BLaER1 treated with 17β-estradiol and CSF1 and Interleukin-3, amounts not matched to agents 10 nM and 100 nM (cell line): Measurements from ENCODE around the gene PYROXD2.

Source experiments
- H3K27ac ChIP-seq, 11 experiments: shearing (Covaris generic); formaldehyde crosslinking; 2 replicates each; pipeline ENCODE4 v1.8.1; 2022
- H3K27me3 ChIP-seq, 11 experiments: shearing (Covaris generic); formaldehyde crosslinking; 2 replicates each; pipeline ENCODE4 v1.8.1; 2022
- H3K36me3 ChIP-seq, 11 experiments: shearing (Covaris generic); formaldehyde crosslinking; 2 replicates each; pipeline ENCODE4 v1.8.1; 2022
- H3K4me1 ChIP-seq, 10 experiments: shearing (Covaris generic); formaldehyde crosslinking; 2 replicates each; pipeline ENCODE4 v1.8.1; 2022
- H3K4me2 ChIP-seq, 11 experiments: shearing (Covaris generic); formaldehyde crosslinking; 2 replicates each; pipeline ENCODE4 v1.8.1; 2022
- H3K4me3 ChIP-seq, 10 experiments: shearing (Covaris generic); formaldehyde crosslinking; 2 replicates each; pipeline ENCODE4 v1.8.1; 2022
- H3K9ac ChIP-seq, 11 experiments: shearing (Covaris generic); formaldehyde crosslinking; 2 replicates each; pipeline ENCODE4 v1.8.1; 2022
- H3K9me3 ChIP-seq, 11 experiments: shearing (Covaris generic); formaldehyde crosslinking; replicated peaks in 1 of 11; 2 replicates each; pipeline ENCODE4 v1.8.1; 2022
- H4K20me1 ChIP-seq, 11 experiments: shearing (Covaris generic); formaldehyde crosslinking; 2 replicates each; pipeline ENCODE4 v1.8.1; 2022
- Cebpa-rat ChIP-seq, 11 experiments: shearing (Covaris generic); IDR thresholded peaks; 2 replicates each; pipeline ENCODE4 v1.8.1; 2022

PYROXD2 gene

DNA sequence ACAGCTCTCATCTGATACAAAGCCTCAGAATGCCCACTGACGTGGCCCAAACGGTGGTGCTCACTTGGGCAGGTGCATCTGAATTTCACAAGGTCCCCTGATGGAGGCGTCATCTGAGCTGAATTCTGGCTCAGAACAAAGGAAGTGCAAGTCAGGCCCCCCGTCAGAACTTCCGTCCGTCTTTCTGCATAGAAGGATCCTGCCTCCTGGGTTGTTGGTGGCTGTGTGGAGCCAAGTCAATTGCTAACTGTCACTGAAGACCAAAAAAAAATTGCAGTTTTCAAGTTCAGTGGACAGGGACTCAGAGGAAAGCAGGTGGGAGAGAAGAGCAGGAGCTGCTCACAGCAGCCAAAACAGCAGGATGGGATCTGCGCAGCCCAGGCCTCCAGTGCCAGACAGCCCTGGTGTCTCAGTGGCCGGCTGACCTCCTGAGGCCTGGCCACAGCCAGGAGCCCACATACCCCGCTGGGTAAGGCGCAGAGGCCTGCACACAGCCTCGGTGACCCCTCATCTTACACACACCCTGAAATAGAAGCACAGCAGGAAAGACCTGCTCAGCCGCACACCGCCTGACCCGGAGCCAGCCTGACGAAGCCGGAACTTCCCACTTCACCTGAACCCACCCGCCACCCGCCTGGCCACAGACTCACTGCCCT, 49.4 kb downstream of the PYROXD2 start:
- TF ChIP-seq Cebpa-rat (IDR thresholded peaks at IDR 0.05), result no peak
- no peak overlapping the region for H3K4me3 ChIP-seq
- no peaks in the 10 kb centered on the region for H3K27me3 ChIP-seq
- H3K36me3 ChIP-seq, result no peaks in the 10 kb centered on the region
- H3K4me1 ChIP-seq, result peaks cover 2 to 33% (median 22%) of the 10 kb centered on the region in 10 experiments; a peak in 18 of 20 replicates
- no peak overlapping the region for H3K9ac ChIP-seq
- H3K9me3 ChIP-seq, result no peaks in the 10 kb centered on the region
- H3K27ac ChIP-seq, result no peak overlapping the region
- no peaks in the 10 kb centered on the region for H4K20me1 ChIP-seq
- peak overlapping the region in 6 of 11 experiments; percentile 3 to 33 (median 21); a peak in 6 of 22 replicates for H3K4me2 ChIP-seq

- H3K36me3 ChIP-seq, result no peaks in the 10 kb centered on the region
- H3K9ac ChIP-seq, result no peak overlapping the region
- H3K4me3 ChIP-seq, result no peak overlapping the region
- no peak for TF ChIP-seq Cebpa-rat (IDR thresholded peaks at IDR 0.05)
- H3K4me2 ChIP-seq, result peak overlapping the region in 8 of 11 experiments; percentile 3 to 33 (median 23); a peak in 11 of 22 replicates
- no peaks in the 10 kb centered on the region for H4K20me1 ChIP-seq
- peaks cover 0 to 29% (median 19%) of the 10 kb centered on the region in 10 experiments; a peak in 17 of 20 replicates for H3K4me1 ChIP-seq
- no peaks in the 10 kb centered on the region for H3K9me3 ChIP-seq
- no peak overlapping the region for H3K27ac ChIP-seq
- no peaks in the 10 kb centered on the region for H3K27me3 ChIP-seq
Observed at GRCh38 chr10:98364432-98365102, 50.4 kb downstream of the PYROXD2 start.

DNA sequence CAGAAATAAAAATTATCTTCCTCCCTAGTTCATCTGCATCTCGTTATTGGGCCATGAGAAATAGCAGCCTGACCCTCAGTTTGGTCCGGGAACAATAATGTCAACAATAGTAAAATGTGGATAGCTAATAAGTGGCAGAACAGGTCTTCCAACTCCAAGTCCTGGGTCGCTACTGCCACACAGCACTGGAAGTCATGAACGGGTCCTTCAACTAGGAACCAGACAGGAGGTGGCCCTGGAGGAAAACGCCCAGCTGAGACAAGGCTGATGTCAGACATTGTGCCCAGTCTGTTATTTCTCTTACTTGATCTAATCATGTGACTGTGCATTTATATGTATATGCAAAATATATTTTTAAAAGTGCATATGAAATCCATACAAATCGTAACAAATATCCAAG, 51.8 kb downstream of the PYROXD2 start:
- peaks cover 0 to 29% (median 19%) of the 10 kb centered on the region in 10 experiments; a peak in 17 of 20 replicates for H3K4me1 ChIP-seq
- no peak overlapping the region for H3K27ac ChIP-seq
- H3K4me2 ChIP-seq, result no peak overlapping the region
- H3K27me3 ChIP-seq, result no peaks in the 10 kb centered on the region
- no peaks in the 10 kb centered on the region for H3K36me3 ChIP-seq
- no peaks in the 10 kb centered on the region for H3K9me3 ChIP-seq
- TF ChIP-seq Cebpa-rat (IDR thresholded peaks at IDR 0.05), result no peak
- no peak overlapping the region for H3K4me3 ChIP-seq
- H4K20me1 ChIP-seq, result no peaks in the 10 kb centered on the region
- H3K9ac ChIP-seq, result no peak overlapping the region

DNA sequence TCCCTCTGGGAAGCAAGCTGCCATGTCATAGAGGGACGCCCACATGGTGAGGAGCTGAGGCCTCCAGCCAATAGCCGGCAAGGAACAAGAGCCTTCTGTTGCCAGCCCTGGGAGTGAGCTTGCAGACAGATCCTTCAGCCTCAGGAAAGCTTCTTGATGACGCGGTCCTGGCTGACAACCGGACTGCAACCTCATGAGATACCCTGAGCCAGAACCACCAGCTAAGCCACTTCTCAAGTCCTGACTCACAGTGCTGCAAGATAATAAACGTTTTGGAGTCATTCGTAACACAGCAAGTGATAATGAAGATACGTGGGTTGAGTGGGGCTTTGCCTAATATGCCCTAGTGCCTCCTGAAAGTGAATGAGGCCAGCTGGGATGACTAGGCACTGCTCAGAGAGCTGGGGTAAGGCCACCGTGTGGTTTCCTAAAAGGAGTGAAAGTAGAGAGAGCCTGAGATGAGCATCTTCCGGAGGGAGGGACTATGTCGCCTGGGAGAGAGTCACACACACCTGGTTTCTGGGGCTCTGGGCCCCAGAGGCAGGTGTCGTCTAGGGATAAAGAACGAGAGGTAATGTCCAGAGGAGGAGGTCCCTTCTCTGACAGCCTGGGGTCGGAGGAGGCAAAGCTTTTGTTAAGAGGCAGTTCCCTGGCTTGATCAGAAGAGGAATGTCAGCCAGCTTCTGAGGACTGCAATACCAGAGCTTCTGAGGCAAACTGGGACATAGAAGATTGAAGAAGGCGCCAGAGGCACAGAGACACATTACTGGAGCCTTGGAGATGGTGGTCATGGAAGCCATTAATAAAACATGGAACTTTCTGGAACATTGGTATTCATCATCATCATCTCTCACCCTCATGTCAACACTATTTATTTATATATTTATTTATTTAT, 53.6 kb downstream of the PYROXD2 start:
- H3K4me2 ChIP-seq, result peak overlapping the region in 6 of 11 experiments; percentile 2 to 38 (median 22); a peak in 7 of 22 replicates
- no peak overlapping the region for H3K27ac ChIP-seq
- H3K9ac ChIP-seq, result no peak overlapping the region

GRCh38 chr10:98357194-98357822, 57.7 kb downstream of the PYROXD2 start:
- no peak overlapping the region for H3K4me2 ChIP-seq
- H3K4me1 ChIP-seq, result peaks cover 11 to 30% (median 17%) of the 10 kb centered on the region in 10 experiments; a peak in 19 of 20 replicates
- no peak overlapping the region for H3K4me3 ChIP-seq
- no peaks in the 10 kb centered on the region for H3K9me3 ChIP-seq
- TF ChIP-seq Cebpa-rat (IDR thresholded peaks at IDR 0.05), result no peak
- no peaks in the 10 kb centered on the region for H4K20me1 ChIP-seq
- no peak overlapping the region for H3K9ac ChIP-seq
- H3K36me3 ChIP-seq, result no peaks in the 10 kb centered on the region
- H3K27ac ChIP-seq, result no peak overlapping the region
- H3K27me3 ChIP-seq, result no peaks in the 10 kb centered on the region

More for the DNA sequence above, 53.6 kb downstream of the PYROXD2 start:
- TF ChIP-seq Cebpa-rat (IDR thresholded peaks at IDR 0.05), result no peak
- Histone ChIP-seq H3K9me3 (no peaks in the 10 kb centered on the region), H3K36me3 (no peaks in the 10 kb centered on the region), H3K4me1 (peaks cover 0 to 29% (median 19%) of the 10 kb centered on the region in 10 experiments; a peak in 17 of 20 replicates), H3K4me3 (no peak overlapping the region), H3K27me3 (no peaks in the 10 kb centered on the region), H4K20me1 (no peaks in the 10 kb centered on the region)

- no peak overlapping the region for H3K4me3 ChIP-seq
- peak overlapping the region in 1 of 11 experiments; percentile 72; a peak in 2 of 22 replicates for H3K4me2 ChIP-seq
- peaks cover 21 to 41% (median 28%) of the 10 kb centered on the region in 10 experiments for H3K4me1 ChIP-seq
- no peak for TF ChIP-seq Cebpa-rat (IDR thresholded peaks at IDR 0.05)
- H3K36me3 ChIP-seq, result no peaks in the 10 kb centered on the region
- no peaks in the 10 kb centered on the region for H4K20me1 ChIP-seq
- H3K27me3 ChIP-seq, result no peaks in the 10 kb centered on the region
- H3K27ac ChIP-seq, result no peak overlapping the region
- H3K9ac ChIP-seq, result no peak overlapping the region
- H3K9me3 ChIP-seq, result no peaks in the 10 kb centered on the region
Observed at GRCh38 chr10:98354491-98354890, 60.5 kb downstream of the PYROXD2 start.

- Histone ChIP-seq H3K4me1 (peaks cover 30 to 49% (median 37%) of the 10 kb centered on the region in 10 experiments), H3K4me3 (no peak overlapping the region), H3K36me3 (no peaks in the 10 kb centered on the region), H3K27ac (no peak overlapping the region), H4K20me1 (no peaks in the 10 kb centered on the region), H3K9me3 (peaks cover 0 to 9% (median 2%) of the 10 kb centered on the region in 11 experiments; a peak in 14 of 22 replicates), H3K4me2 (peak overlapping the region; percentile 14 to 77 (median 50); a peak in 18 of 22 replicates), H3K27me3 (no peaks in the 10 kb centered on the region), H3K9ac (no peak overlapping the region)
- no peak for TF ChIP-seq Cebpa-rat (IDR thresholded peaks at IDR 0.05)
Observed at GRCh38 chr10:98353170-98353569, 61.8 kb downstream of the PYROXD2 start.

DNA sequence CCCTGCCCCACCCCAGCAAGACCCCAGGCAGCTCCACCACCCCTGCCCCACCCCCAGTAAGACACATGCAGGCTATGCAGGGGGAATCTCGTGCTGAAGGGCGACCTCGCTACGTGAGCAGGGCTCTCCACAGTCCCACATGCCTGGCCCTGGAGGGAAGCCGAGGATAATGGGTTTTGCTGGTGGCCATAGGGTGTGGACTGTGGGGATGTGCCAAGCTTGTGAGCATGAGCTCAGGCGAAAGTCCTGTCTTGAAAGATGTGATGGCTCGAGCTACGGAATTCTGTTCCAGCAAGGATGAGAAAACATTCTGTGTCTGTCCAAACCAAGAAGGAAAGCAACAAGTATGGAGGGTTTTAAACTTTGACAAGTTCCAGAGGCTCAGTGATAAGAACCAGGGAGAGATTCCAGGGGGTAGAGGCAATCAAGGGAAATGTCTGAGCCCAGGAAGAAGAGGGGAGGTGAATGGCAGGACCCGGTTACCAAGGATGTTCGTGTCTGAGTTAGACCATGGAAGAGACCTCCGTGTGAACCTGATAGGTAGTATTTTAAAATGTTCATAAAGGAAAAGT, 63.1 kb downstream of the PYROXD2 start:
- peaks cover 0 to 6% (median 0%) of the 10 kb centered on the region in 11 experiments; a peak in 1 of 22 replicates for H3K36me3 ChIP-seq
- H3K4me2 ChIP-seq, result no peak overlapping the region
- no peak overlapping the region for H3K27ac ChIP-seq
- peaks cover 11 to 21% (median 15%) of the 10 kb centered on the region in 11 experiments for H3K9me3 ChIP-seq
- H3K4me3 ChIP-seq, result no peak overlapping the region
- no peak for TF ChIP-seq Cebpa-rat (IDR thresholded peaks at IDR 0.05)
- H3K27me3 ChIP-seq, result no peaks in the 10 kb centered on the region
- no peaks in the 10 kb centered on the region for H4K20me1 ChIP-seq
- H3K4me1 ChIP-seq, result peaks cover 30 to 49% (median 37%) of the 10 kb centered on the region in 10 experiments
- no peak overlapping the region for H3K9ac ChIP-seq
